Right atrium auricular region (tissue), 2 donors: ENCODE measurements around the gene ISG20. TPM values are rescaled to one million over a fixed set of nuclear protein-coding genes. Genes with fewer than 3 reads are reported as not detected.
A peak's percentile ranks its signal among the peaks of the same experiment; 100 is the strongest.

Source experiments
- DNase-seq: peaks from one replicate; pipeline ENCODE4 v3.0.0-alpha.2; 2019; ENCODE audit warnings: low spot score
- H3K27ac ChIP-seq, 2 donors: fragments of 200-600 bp; sonication (generic); 1 replicate in 1 of 2; 2 replicates in 1 of 2; pipeline ENCODE4 v1.5.1; 2016 to 2019
- H3K27me3 ChIP-seq, 2 donors: fragments of 200-600 bp; sonication (generic); one replicate each; pipeline versions ENCODE4 v1.5.1 to v1.6.0; 2017 to 2019
- H3K36me3 ChIP-seq: fragments of 200-600 bp; sonication (generic); one replicate; pipeline ENCODE4 v1.5.1; 2016
- H3K4me1 ChIP-seq, 2 donors: fragments of 200-600 bp; sonication (generic); one replicate each; pipeline versions ENCODE4 v1.5.1 to v1.6.0; 2017 to 2019
- H3K4me3 ChIP-seq, 2 donors: fragments of 200-600 bp; sonication (generic); 1 replicate in 1 of 2; 2 replicates in 1 of 2; pipeline ENCODE4 v1.5.1; 2017 to 2019; ENCODE audit warnings: mild to moderate bottlenecking in 1 of 2, moderate library complexity in 1 of 2
- H3K9me3 ChIP-seq, 2 donors: fragments of 200-600 bp; sonication (generic); one replicate each; pipeline ENCODE4 v1.5.1; 2019
- microRNA counts, 2 donors: library from miRNA; unstranded; fragments of <30 nt; microRNA quantifications; one replicate each; lab custom pipeline; 2016 to 2017
- microRNA-seq, 2 donors: library from miRNA; unstranded; fragments of <30 nt; microRNA quantifications; one replicate each; pipeline ENCODE4, GENCODE V29; 2016 to 2017; ENCODE audit warnings: borderline number of aligned reads in 2 of 2, borderline replicate concordance in 1 of 2
- total RNA-seq, 2 donors: library from RNA; depleted of rRNA; stranded (reverse); fragments of >200 nt; gene quantifications; one replicate each; pipeline ENCODE4 v1.1.0, GENCODE V29; 2016
- TF ChIP-seq, protein P1 (sequence below), 2 donors: fragments of 200-600 bp; sonication (generic); IDR thresholded peaks; one replicate each; pipeline ENCODE4 v1.5.1; 2019; ENCODE audit warnings: antibody characterized with exemption in 2 of 2

ISG20 gene
- total RNA-seq, 2 donors from 2014 or later, result 2.3 to 11.1 TPM

DNA sequence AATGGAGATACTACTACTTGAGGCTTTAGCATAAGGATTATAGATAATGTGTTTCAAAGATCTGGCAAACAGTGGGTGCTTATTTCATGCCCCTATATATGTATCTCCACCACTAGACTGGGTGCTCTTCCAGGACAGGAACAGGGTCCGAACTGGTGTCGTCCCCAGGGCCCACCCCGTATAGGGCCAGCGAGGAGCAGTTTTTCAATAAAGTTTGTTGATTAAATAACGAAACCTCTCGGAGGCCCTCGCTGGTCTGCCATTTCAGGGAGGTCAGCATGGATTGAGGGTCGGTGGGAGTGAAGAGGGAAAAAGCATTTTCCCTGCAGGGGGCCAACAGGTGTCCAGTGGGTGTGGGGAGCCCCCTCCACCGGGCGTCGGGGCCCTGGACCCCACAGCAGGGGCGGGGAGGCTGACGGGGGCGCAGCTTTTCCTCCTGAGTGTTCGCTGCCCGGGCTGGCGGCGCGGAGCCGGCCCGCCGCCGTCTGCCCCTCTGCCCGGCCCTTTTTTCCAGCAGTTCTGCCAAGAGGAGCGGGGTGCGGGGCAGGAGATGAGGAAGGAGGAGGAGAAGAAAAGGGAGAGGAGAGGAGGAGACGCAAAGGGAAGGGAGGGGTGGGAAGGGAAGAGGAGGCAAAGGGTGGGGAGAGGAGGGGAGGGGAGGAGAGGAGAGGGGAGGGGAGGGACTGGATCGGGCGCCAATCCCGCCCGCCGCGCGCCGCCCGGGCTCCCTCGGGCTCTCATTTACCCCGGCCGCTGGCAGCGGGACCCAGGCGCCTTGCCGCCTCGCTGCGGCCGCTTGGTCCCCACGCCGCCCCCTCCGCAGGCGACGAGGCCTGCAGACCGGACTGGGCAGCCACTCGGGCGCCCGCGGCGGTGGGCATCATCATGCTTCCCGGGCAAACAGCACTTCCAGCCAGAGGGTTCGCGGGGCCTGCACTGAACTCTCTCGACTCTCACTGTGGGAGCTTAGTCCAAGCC, 66.3 kb downstream of the ISG20 start:
- TF ChIP-seq, protein P1, sequence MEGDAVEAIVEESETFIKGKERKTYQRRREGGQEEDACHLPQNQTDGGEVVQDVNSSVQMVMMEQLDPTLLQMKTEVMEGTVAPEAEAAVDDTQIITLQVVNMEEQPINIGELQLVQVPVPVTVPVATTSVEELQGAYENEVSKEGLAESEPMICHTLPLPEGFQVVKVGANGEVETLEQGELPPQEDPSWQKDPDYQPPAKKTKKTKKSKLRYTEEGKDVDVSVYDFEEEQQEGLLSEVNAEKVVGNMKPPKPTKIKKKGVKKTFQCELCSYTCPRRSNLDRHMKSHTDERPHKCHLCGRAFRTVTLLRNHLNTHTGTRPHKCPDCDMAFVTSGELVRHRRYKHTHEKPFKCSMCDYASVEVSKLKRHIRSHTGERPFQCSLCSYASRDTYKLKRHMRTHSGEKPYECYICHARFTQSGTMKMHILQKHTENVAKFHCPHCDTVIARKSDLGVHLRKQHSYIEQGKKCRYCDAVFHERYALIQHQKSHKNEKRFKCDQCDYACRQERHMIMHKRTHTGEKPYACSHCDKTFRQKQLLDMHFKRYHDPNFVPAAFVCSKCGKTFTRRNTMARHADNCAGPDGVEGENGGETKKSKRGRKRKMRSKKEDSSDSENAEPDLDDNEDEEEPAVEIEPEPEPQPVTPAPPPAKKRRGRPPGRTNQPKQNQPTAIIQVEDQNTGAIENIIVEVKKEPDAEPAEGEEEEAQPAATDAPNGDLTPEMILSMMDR (IDR thresholded peaks at IDR 0.05), result no peak
- Histone ChIP-seq H3K27ac (peak overlapping the region in 1 of 2 donors; percentile 44), H3K4me3 (peak overlapping the region; percentile 40 to 54), H3K36me3 (no peaks in the 10 kb centered on the region), H3K9me3 (no peaks in the 10 kb centered on the region), H3K27me3 (no peaks in the 10 kb centered on the region), H3K4me1 (peaks cover 0 to 16% of the 10 kb centered on the region in 2 donors)
- no peak for DNase-seq

DNA sequence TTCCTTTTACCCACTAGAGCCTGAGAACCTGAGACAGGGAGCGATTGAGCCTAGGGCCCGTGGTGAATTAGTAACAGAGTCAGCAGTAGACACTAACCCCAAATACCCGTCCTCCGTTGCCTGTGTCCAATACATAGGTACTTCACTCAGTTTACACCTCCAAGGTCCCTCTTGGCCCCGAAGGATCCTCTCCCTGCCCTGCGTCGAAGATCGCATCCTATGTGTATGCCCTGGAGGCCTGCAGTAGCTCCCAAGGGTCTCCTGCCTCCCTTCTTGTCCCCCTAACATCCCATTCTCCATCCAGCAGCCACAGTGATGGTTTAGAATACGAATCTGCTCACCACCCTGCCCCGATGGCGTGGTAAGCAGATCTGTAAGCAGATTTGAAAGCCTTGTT, 67.0 kb downstream of the ISG20 start:
- peaks cover 0 to 16% of the 10 kb centered on the region in 2 donors for H3K4me1 ChIP-seq
- no peaks in the 10 kb centered on the region for H3K36me3 ChIP-seq
- H3K9me3 ChIP-seq, result no peaks in the 10 kb centered on the region
- no peak for DNase-seq
- H3K27me3 ChIP-seq, result no peaks in the 10 kb centered on the region
- TF ChIP-seq, protein P1 (IDR thresholded peaks at IDR 0.05), result no peak
- H3K27ac ChIP-seq, result no peak overlapping the region
- H3K4me3 ChIP-seq, result peak overlapping the region; percentile 40 to 54

MicroRNAs within 50 kb of the gene (microRNA counts, 767-probe panel; counts per million panel counts)
- microRNA hsa-miR-1179 (lab: Ali Mortazavi, UCI), result 0 to 1,387 counts per million in 2 donors
- 0 to 2,069 counts per million in 2 donors for microRNA hsa-miR-7-5p (lab: Ali Mortazavi, UCI)

Small RNA genes lying within 50 kb of the gene (microRNA-seq; reads per million reads assigned to microRNA genes)
- gene MIR1179, result 5.7 to 13.5 reads per million in 2 donors
- gene MIR3529, result 0 reads per million in 2 donors
- 0 reads per million in 2 donors for gene MIR7-2

Other genes with a start within 250 kb of the ISG20 start
- 10 to 100 TPM; 26.1 to 43.5 TPM for gene MRPL46, start 171.6 kb upstream of the ISG20 start, total RNA-seq
- gene MRPS11, start 171.3 kb upstream of the ISG20 start, total RNA-seq, result 10 to 100 TPM; 29.3 to 47.5 TPM
- gene DET1, start 92.3 kb upstream of the ISG20 start, total RNA-seq, result 1 to 10 TPM; 5.1 to 8.7 TPM
- 1 to 10 TPM; 5.1 to 8.0 TPM for gene AEN, start 17.7 kb upstream of the ISG20 start, total RNA-seq
- gene ACAN, start 164.4 kb downstream of the ISG20 start, total RNA-seq, result under 1 TPM in 1 of 2 donors, not detected in 1; 0.16 TPM